ENCODE data around the gene ADGRE1. TPM values are rescaled to one million over a fixed set of nuclear protein-coding genes. Genes with fewer than 3 reads are reported as not detected.

ADGRE1 gene
- total and polyA plus RNA-seq, 2 of the 8 experiments (the other 6 are each of a cell fraction or from before 2014, with no cell fraction given), result not detected

DNA sequence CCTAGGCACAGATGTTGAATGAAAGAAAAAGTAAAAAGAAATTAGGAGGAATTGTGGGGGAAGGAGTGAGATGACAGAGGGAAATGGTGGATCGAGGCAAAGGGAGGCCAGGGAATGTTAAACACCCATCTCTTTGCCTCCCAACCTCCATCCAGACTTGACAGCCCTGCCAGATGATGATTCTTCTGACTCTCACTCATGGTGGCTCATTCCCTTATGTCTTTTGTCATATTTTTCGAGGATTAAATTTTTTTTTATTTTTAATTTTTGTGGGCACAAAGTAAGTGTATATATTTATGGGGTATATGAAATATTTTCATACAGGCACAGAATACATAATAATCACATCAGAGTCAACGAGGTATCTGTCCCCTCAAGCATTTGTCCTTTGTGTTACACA, 42.8 kb downstream of the ADGRE1 start (continued):
- TF ChIP-seq, protein P1, sequence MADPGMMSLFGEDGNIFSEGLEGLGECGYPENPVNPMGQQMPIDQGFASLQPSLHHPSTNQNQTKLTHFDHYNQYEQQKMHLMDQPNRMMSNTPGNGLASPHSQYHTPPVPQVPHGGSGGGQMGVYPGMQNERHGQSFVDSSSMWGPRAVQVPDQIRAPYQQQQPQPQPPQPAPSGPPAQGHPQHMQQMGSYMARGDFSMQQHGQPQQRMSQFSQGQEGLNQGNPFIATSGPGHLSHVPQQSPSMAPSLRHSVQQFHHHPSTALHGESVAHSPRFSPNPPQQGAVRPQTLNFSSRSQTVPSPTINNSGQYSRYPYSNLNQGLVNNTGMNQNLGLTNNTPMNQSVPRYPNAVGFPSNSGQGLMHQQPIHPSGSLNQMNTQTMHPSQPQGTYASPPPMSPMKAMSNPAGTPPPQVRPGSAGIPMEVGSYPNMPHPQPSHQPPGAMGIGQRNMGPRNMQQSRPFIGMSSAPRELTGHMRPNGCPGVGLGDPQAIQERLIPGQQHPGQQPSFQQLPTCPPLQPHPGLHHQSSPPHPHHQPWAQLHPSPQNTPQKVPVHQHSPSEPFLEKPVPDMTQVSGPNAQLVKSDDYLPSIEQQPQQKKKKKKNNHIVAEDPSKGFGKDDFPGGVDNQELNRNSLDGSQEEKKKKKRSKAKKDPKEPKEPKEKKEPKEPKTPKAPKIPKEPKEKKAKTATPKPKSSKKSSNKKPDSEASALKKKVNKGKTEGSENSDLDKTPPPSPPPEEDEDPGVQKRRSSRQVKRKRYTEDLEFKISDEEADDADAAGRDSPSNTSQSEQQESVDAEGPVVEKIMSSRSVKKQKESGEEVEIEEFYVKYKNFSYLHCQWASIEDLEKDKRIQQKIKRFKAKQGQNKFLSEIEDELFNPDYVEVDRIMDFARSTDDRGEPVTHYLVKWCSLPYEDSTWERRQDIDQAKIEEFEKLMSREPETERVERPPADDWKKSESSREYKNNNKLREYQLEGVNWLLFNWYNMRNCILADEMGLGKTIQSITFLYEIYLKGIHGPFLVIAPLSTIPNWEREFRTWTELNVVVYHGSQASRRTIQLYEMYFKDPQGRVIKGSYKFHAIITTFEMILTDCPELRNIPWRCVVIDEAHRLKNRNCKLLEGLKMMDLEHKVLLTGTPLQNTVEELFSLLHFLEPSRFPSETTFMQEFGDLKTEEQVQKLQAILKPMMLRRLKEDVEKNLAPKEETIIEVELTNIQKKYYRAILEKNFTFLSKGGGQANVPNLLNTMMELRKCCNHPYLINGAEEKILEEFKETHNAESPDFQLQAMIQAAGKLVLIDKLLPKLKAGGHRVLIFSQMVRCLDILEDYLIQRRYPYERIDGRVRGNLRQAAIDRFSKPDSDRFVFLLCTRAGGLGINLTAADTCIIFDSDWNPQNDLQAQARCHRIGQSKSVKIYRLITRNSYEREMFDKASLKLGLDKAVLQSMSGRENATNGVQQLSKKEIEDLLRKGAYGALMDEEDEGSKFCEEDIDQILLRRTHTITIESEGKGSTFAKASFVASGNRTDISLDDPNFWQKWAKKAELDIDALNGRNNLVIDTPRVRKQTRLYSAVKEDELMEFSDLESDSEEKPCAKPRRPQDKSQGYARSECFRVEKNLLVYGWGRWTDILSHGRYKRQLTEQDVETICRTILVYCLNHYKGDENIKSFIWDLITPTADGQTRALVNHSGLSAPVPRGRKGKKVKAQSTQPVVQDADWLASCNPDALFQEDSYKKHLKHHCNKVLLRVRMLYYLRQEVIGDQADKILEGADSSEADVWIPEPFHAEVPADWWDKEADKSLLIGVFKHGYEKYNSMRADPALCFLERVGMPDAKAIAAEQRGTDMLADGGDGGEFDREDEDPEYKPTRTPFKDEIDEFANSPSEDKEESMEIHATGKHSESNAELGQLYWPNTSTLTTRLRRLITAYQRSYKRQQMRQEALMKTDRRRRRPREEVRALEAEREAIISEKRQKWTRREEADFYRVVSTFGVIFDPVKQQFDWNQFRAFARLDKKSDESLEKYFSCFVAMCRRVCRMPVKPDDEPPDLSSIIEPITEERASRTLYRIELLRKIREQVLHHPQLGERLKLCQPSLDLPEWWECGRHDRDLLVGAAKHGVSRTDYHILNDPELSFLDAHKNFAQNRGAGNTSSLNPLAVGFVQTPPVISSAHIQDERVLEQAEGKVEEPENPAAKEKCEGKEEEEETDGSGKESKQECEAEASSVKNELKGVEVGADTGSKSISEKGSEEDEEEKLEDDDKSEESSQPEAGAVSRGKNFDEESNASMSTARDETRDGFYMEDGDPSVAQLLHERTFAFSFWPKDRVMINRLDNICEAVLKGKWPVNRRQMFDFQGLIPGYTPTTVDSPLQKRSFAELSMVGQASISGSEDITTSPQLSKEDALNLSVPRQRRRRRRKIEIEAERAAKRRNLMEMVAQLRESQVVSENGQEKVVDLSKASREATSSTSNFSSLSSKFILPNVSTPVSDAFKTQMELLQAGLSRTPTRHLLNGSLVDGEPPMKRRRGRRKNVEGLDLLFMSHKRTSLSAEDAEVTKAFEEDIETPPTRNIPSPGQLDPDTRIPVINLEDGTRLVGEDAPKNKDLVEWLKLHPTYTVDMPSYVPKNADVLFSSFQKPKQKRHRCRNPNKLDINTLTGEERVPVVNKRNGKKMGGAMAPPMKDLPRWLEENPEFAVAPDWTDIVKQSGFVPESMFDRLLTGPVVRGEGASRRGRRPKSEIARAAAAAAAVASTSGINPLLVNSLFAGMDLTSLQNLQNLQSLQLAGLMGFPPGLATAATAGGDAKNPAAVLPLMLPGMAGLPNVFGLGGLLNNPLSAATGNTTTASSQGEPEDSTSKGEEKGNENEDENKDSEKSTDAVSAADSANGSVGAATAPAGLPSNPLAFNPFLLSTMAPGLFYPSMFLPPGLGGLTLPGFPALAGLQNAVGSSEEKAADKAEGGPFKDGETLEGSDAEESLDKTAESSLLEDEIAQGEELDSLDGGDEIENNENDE (IDR thresholded peaks at IDR 0.05; ENCODE audit: insufficient replicate concordance, low read length), result no peak
- TF ChIP-seq EZH2 (IDR thresholded peaks at IDR 0.05; ENCODE audit: low read depth, low read length, severe bottlenecking) (no peak), TAF7 (optimal IDR thresholded peaks at IDR 0.05; ENCODE audit: borderline replicate concordance, low read depth, low read length) (no peak), CHD1 (IDR thresholded peaks at IDR 0.05; ENCODE audit: low read depth, low read length) (no peak), CHD2 (IDR thresholded peaks at IDR 0.05; ENCODE audit: low read length) (no peak), CEBPB (IDR thresholded peaks at IDR 0.05; ENCODE audit: low read depth, low read length) (no peak), KDM4A (IDR thresholded peaks at IDR 0.05; ENCODE audit: low read depth, low read length, severe bottlenecking) (no peak), SAP30 (IDR thresholded peaks at IDR 0.05; ENCODE audit: insufficient read depth, insufficient replicate concordance, low read length) (no peak)
- TF ChIP-seq, protein P2, sequence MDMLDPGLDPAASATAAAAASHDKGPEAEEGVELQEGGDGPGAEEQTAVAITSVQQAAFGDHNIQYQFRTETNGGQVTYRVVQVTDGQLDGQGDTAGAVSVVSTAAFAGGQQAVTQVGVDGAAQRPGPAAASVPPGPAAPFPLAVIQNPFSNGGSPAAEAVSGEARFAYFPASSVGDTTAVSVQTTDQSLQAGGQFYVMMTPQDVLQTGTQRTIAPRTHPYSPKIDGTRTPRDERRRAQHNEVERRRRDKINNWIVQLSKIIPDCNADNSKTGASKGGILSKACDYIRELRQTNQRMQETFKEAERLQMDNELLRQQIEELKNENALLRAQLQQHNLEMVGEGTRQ (IDR thresholded peaks at IDR 0.05; ENCODE audit: low read length), result no peak
- TF ChIP-seq, protein P3, sequence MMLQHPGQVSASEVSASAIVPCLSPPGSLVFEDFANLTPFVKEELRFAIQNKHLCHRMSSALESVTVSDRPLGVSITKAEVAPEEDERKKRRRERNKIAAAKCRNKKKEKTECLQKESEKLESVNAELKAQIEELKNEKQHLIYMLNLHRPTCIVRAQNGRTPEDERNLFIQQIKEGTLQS (IDR thresholded peaks at IDR 0.05; ENCODE audit: insufficient read depth, low read depth, low read length), result no peak

Data from H1 (cell line).